Regular cardiac myocyte (primary cell): ENCODE data around the gene LINC00305. TPM values are rescaled to one million over a fixed set of nuclear protein-coding genes. Genes with fewer than 3 reads are reported as not detected.

Experiments
- total RNA-seq: library from RNA; depleted of rRNA; stranded (reverse); fragments of >200 nt; gene quantifications from 2 replicates; pipeline ENCODE4 v1.2.3, GENCODE V29; 2014

Gene LINC00305
- total RNA-seq, result not detected in 2 replicates

GRCh38 chr18:64148988-64149387 is at the start of gene LINC00305:
Gene LINC00305, minus strand, starts transcription at chr18:64149088.

Other genes with a start within 250 kb of the LINC00305 start
- gene SERPINB10, start 241.1 kb downstream of the LINC00305 start, total RNA-seq, result not detected in 2 replicates
- under 0.01 TPM in 1 of 2 replicates, not detected in the other for gene HMSD, start 199.8 kb downstream of the LINC00305 start, total RNA-seq
- gene SERPINB8, start 179.0 kb downstream of the LINC00305 start, total RNA-seq, result 14.4 and 22.8 TPM in 2 replicates